Measurements from ENCODE around the gene MAPK8IP1. TPM values are rescaled to one million over a fixed set of nuclear protein-coding genes. Genes with fewer than 3 reads are reported as not detected.
A peak's percentile ranks its signal among the peaks of the same experiment; 100 is the strongest.

Gene MAPK8IP1
- total RNA-seq, 1 experiment from 2014 or later: not detected

- Histone ChIP-seq H3K9ac (ENCODE audit: low read length) (peak overlapping the region; percentile 60), H4K20me1 (ENCODE audit: insufficient read depth, low read depth, low read length) (peaks cover 8% of the 10 kb centered on the region), H3K79me2 (ENCODE audit: low read length) (no peaks in the 10 kb centered on the region), H2AFZ (ENCODE audit: low read length) (no peak overlapping the region), H3K4me3 (ENCODE audit: low read length) (peak overlapping the region; percentile 23; the same call in 1 of the 2 replicates), H3K4me1 (ENCODE audit: low read length) (peaks cover 81% of the 10 kb centered on the region), H3K4me2 (ENCODE audit: low read depth, low read length, poor library complexity, severe bottlenecking) (peak overlapping the region; percentile 75), H3K27me3 (ENCODE audit: low read length) (no peaks in the 10 kb centered on the region), H3K9me2 (replicated peaks; ENCODE audit: insufficient read depth, low read length) (no peaks in the 10 kb centered on the region), H3K9me3 (ENCODE audit: low read length) (no peaks in the 10 kb centered on the region), H3K27ac (ENCODE audit: low read length) (peak overlapping the region; percentile 92), H3K36me3 (ENCODE audit: insufficient read depth, low read length) (peaks cover 15% of the 10 kb centered on the region)
- no peak for DNase-seq
These were observed 46.3 kb downstream of the MAPK8IP1 start for GRCh38 chr11:45931739-45932138.

GRCh38 chr11:45932217-45932616, 46.8 kb downstream of the MAPK8IP1 start:
- Histone ChIP-seq H3K79me2 (ENCODE audit: low read length) (no peaks in the 10 kb centered on the region), H2AFZ (ENCODE audit: low read length) (no peak overlapping the region), H3K4me1 (ENCODE audit: low read length) (peaks cover 82% of the 10 kb centered on the region), H3K27ac (ENCODE audit: low read length) (peak overlapping the region; percentile 92), H3K4me2 (ENCODE audit: low read depth, low read length, poor library complexity, severe bottlenecking) (peak overlapping the region; percentile 75), H3K27me3 (ENCODE audit: low read length) (no peaks in the 10 kb centered on the region), H3K9me3 (ENCODE audit: low read length) (no peaks in the 10 kb centered on the region), H4K20me1 (ENCODE audit: insufficient read depth, low read depth, low read length) (peaks cover 8% of the 10 kb centered on the region), H3K36me3 (ENCODE audit: insufficient read depth, low read length) (peaks cover 16% of the 10 kb centered on the region), H3K9ac (ENCODE audit: low read length) (peak overlapping the region; percentile 60), H3K4me3 (ENCODE audit: low read length) (peak overlapping the region; percentile 23; the same call in 1 of the 2 replicates), H3K9me2 (replicated peaks; ENCODE audit: insufficient read depth, low read length) (no peaks in the 10 kb centered on the region)
- DNase-seq: no peak

DNA sequence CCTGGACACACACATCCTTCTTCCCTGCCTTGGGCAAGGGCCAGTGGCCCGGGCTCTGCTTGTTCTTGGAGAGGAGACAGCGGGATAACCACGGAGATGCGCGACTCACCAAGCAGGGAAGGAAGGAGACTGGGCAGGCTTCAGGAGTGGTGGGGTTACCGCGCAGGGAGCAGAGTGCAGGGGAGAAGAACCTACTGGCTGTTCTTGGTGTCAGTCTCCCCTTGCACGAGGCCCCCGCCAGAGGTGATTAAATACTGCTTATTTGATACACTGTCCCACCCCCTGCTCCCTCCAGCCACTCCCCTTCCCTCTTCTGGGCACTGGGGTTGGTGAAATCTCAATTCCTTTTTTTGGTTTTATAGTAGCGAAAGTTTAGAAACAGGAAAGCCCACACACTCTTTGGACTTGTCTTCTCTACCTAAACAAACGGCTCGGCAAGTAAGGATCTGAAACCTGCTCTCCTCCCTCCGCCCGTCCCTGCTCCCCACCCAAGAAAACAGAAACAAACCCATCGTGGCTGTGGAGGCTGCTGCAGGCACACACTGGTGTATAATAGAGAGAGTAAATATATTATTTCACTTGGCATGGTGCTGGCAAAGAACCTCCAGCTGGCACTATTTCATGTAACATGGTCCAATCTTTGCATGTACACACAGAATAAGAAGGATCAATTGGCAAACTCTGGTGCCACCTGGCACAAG, 47.8 kb downstream of the MAPK8IP1 start:
- Histone ChIP-seq H2AFZ (ENCODE audit: low read length) (no peak overlapping the region), H3K27me3 (ENCODE audit: low read length) (no peaks in the 10 kb centered on the region), H3K9ac (ENCODE audit: low read length) (peak overlapping the region; percentile 60), H4K20me1 (ENCODE audit: insufficient read depth, low read depth, low read length) (peaks cover 8% of the 10 kb centered on the region), H3K4me1 (ENCODE audit: low read length) (peaks cover 87% of the 10 kb centered on the region), H3K9me2 (replicated peaks; ENCODE audit: insufficient read depth, low read length) (no peaks in the 10 kb centered on the region), H3K9me3 (ENCODE audit: low read length) (no peaks in the 10 kb centered on the region), H3K27ac (ENCODE audit: low read length) (peak overlapping the region; percentile 92), H3K4me2 (ENCODE audit: low read depth, low read length, poor library complexity, severe bottlenecking) (peak overlapping the region; percentile 75), H3K36me3 (ENCODE audit: insufficient read depth, low read length) (peaks cover 20% of the 10 kb centered on the region), H3K79me2 (ENCODE audit: low read length) (no peaks in the 10 kb centered on the region), H3K4me3 (ENCODE audit: low read length) (peak overlapping the region; percentile 46)
- DNase-seq: peak; percentile 83

GRCh38 chr11:45933846-45934579, 48.6 kb downstream of the MAPK8IP1 start:
- Histone ChIP-seq H3K4me3 (ENCODE audit: low read length) (peak overlapping the region; percentile 46), H3K4me1 (ENCODE audit: low read length) (peaks cover 91% of the 10 kb centered on the region), H3K4me2 (ENCODE audit: low read depth, low read length, poor library complexity, severe bottlenecking) (peak overlapping the region; percentile 75)

DNA sequence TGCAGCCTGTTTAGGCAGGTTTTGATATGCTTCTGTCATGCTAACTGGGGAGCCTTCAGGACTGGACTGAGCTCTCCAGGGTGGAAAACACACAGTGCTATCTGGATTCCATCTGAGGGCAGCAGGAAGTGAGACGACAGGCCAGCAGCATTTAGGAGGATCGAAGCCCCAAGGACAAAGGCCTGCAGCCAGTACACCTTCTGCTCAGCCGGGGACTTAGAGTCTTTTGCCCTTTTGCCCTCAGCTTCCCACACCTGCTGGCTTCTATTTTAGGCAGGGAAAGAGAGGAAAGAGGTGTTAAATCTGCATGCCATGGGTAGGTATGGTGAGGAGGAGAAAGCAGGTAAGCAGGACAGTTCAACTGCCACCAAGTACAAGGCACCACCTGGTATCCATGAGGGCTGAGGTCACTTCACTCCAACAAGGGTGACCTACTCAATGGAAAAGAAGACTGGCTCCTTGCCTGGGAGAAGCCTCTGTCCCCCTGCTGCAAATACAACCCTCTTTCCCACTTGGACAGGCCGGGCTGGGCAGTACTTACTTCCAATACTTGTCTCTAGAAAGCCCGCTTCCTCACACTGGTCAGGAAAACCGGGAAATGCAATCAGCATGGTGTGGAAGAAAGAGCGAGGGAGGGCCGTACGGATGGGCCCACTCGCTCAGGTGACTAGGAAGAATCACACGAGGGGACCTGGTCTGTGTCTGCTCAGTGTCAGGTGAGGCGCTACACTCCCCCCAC, 49.3 kb downstream of the MAPK8IP1 start:
- Histone ChIP-seq H3K4me1 (ENCODE audit: low read length) (peaks cover 91% of the 10 kb centered on the region), H3K4me3 (ENCODE audit: low read length) (no peak overlapping the region), H3K79me2 (ENCODE audit: low read length) (no peaks in the 10 kb centered on the region), H4K20me1 (ENCODE audit: insufficient read depth, low read depth, low read length) (peaks cover 4% of the 10 kb centered on the region; the same call in 1 of the 2 replicates), H3K9me3 (ENCODE audit: low read length) (no peaks in the 10 kb centered on the region), H3K9me2 (replicated peaks; ENCODE audit: insufficient read depth, low read length) (no peaks in the 10 kb centered on the region), H3K27me3 (ENCODE audit: low read length) (no peaks in the 10 kb centered on the region), H3K9ac (ENCODE audit: low read length) (no peak overlapping the region), H2AFZ (ENCODE audit: low read length) (no peak overlapping the region), H3K27ac (ENCODE audit: low read length) (peak overlapping the region; percentile 92), H3K4me2 (ENCODE audit: low read depth, low read length, poor library complexity, severe bottlenecking) (no peak overlapping the region), H3K36me3 (ENCODE audit: insufficient read depth, low read length) (peaks cover 20% of the 10 kb centered on the region)
- no peak for DNase-seq

More at GRCh38 chr11:45933846-45934579, 48.6 kb downstream of the MAPK8IP1 start:
- Histone ChIP-seq H2AFZ (ENCODE audit: low read length) (no peak overlapping the region), H3K9ac (ENCODE audit: low read length) (peak overlapping the region; percentile 60), H4K20me1 (ENCODE audit: insufficient read depth, low read depth, low read length) (peaks cover 4% of the 10 kb centered on the region; the same call in 1 of the 2 replicates), H3K9me3 (ENCODE audit: low read length) (no peaks in the 10 kb centered on the region), H3K79me2 (ENCODE audit: low read length) (no peaks in the 10 kb centered on the region), H3K27ac (ENCODE audit: low read length) (peak overlapping the region; percentile 92), H3K9me2 (replicated peaks; ENCODE audit: insufficient read depth, low read length) (no peaks in the 10 kb centered on the region), H3K27me3 (ENCODE audit: low read length) (no peaks in the 10 kb centered on the region), H3K36me3 (ENCODE audit: insufficient read depth, low read length) (peaks cover 20% of the 10 kb centered on the region)
- no peak for DNase-seq

GRCh38 chr11:45935349-45936064, 50.1 kb downstream of the MAPK8IP1 start:
- no peak overlapping the region for H2AFZ ChIP-seq (ENCODE audit: low read length)
- H3K79me2 ChIP-seq (ENCODE audit: low read length): no peaks in the 10 kb centered on the region
- H3K9ac ChIP-seq (ENCODE audit: low read length): peak overlapping the region; percentile 9; the same call in 1 of the 2 replicates
- peak; percentile 41 for DNase-seq
- no peaks in the 10 kb centered on the region for H3K9me3 ChIP-seq (ENCODE audit: low read length)
- H3K9me2 ChIP-seq (replicated peaks; ENCODE audit: insufficient read depth, low read length): no peaks in the 10 kb centered on the region
- H3K27me3 ChIP-seq (ENCODE audit: low read length): no peaks in the 10 kb centered on the region
- H4K20me1 ChIP-seq (ENCODE audit: insufficient read depth, low read depth, low read length): peaks cover under 1% of the 10 kb centered on the region; the same call in 1 of the 2 replicates
- no peak overlapping the region for H3K4me2 ChIP-seq (ENCODE audit: low read depth, low read length, poor library complexity, severe bottlenecking)
- peaks cover 20% of the 10 kb centered on the region for H3K36me3 ChIP-seq (ENCODE audit: insufficient read depth, low read length)
- H3K27ac ChIP-seq (ENCODE audit: low read length): peak overlapping the region; percentile 71
- H3K4me1 ChIP-seq (ENCODE audit: low read length): peaks cover 86% of the 10 kb centered on the region
- no peak overlapping the region for H3K4me3 ChIP-seq (ENCODE audit: low read length)

DNA sequence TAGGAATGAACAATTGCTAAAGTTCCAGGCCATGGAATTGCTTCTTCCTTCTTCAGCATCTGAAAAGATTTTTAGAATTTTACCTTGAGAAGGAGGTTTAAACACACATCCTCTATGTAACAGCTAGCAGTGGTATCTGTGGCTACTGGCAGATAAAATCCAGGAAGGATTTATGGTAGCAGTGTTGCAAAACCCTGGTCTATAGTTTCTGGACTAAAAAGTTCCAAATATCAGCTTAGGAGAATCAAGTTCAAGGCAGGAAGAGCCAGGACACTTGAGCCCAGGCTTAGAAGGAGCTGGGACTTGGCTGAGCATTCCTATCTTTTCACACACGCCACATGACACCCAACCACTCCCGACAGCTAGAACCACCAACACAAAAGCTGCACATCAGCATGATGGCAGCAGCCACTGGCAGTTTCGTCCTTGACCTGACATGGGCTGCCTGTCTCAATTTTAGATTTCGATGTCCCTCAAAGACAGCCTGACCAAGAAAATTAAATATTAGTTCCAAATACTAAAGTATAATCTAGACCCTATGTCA, 51.1 kb downstream of the MAPK8IP1 start:
- no peak overlapping the region for H3K4me3 ChIP-seq (ENCODE audit: low read length)
- no peak overlapping the region for H2AFZ ChIP-seq (ENCODE audit: low read length)
- H3K9ac ChIP-seq (ENCODE audit: low read length): no peak overlapping the region
- H3K79me2 ChIP-seq (ENCODE audit: low read length): no peaks in the 10 kb centered on the region
- H3K4me1 ChIP-seq (ENCODE audit: low read length): peaks cover 75% of the 10 kb centered on the region
- peak overlapping the region; percentile 71 for H3K27ac ChIP-seq (ENCODE audit: low read length)
- no peaks in the 10 kb centered on the region for H3K9me2 ChIP-seq (replicated peaks; ENCODE audit: insufficient read depth, low read length)
- no peak for DNase-seq
- no peaks in the 10 kb centered on the region for H3K9me3 ChIP-seq (ENCODE audit: low read length)
- no peaks in the 10 kb centered on the region for H3K27me3 ChIP-seq (ENCODE audit: low read length)
- H4K20me1 ChIP-seq (ENCODE audit: insufficient read depth, low read depth, low read length): no peaks in the 10 kb centered on the region
- peaks cover 20% of the 10 kb centered on the region for H3K36me3 ChIP-seq (ENCODE audit: insufficient read depth, low read length)
- H3K4me2 ChIP-seq (ENCODE audit: low read depth, low read length, poor library complexity, severe bottlenecking): no peak overlapping the region

Measured in Karpas-422 (cell line).